ENCODE measurements around the gene TALDO1.

The TALDO1 gene

DNA sequence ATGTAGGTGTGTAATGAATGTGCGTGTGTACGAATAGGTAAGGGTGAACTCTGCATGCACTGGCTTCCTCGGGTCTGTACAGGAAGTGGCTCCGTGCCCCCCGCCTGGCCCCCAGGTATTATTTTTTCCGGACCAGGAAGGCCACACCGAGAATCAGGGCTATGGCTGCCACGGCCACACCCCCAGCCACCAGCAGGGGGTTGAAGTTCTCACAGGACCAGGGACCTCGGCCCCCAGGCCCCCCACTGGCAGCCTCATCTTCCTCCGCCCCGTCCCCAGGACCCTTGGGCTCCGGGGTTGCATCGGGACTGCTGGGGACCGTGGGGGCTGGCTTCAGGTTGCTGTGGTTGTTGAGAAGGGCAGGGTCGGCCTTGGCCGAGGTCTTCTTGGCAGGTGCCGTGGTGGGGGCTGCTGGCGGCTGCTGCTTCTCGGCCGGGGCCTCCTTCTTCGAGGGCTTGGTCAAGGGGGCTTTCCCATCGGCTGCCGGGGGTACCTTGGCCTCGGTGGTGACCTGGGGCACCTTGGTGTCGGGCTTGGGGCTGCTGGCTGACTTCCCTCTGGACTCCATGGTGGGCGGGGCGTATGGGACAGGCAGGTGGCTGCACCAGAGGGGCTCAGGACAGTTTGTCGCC, 40.9 kb downstream of the TALDO1 start:
- DNase-seq (ENCODE audit: low spot score), result no peak

DNA sequence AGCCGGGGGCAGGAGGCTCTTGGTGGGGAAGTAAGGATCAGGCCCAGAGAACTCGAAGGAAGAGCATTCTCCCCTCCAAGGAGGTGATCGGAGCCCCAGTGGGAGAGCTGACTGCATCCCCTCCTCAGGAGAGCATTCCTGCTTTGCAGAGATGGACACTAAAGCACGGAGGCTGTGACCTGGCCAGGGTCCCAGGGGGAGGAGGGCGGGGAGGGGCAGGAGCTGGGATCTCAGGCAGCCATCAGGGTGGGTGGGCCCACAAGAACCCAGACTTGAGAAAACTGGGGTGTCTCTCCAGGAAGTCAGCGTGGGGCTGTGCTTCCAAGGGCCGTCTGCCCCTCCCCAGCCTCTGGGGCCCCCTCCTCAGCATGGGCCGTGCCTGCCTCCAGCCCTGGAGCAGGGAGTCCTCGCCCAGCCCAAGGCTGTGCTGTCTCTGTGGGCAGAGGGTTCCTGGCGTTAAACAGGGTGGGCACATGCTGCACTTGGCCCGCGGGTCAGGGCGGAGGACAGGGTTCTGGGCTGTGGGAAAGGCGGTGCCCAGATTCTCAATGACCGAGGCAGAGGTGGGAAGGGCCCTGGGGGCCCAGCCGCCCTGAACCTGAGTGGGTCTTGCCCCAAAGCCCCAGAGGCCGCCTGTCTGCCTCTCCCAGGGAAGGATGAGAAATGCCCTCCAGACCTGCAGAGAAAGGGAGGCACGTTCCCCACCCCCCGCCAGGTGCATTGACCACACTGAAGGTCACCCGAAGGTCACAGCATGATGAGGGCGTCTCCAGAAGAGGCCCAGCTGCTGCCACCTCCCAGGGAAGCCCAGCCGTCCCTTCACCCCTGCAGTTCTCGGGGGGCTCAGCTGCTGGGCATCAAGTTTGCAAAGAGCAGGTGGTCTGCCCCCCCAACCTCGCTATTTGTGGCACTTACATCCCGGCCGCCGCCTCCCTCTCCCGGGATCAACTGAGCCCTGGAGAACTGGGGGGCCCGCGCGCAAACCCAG, 42.0 kb downstream of the TALDO1 start:
- no peak for DNase-seq (ENCODE audit: low spot score)

DNA sequence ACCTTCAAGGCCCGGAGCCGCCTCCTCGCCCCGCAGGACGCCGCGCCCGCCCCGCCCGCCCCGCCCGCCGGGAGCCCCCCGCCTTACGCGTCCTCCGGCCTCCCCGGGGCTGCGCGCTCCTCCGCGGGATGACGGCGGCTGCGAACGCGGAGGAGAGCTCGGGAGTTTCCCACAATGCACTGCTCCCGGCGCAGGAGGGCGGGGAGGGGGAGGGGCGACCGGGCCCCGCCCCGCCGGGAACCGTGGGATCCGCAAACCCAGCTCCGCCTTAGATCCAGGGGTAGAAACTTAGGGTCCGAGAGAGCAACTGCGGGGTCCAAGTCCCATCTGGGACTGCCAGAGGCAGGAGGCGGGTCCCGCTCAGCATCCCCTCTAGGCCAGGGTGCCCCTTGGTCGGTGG, 42.7 kb downstream of the TALDO1 start, which contains the start of gene CEND1:
Gene CEND1, minus strand, starts transcription at position 148 of the 400 bp plus-strand sequence. CDS start 1,514 bp downstream, outside the sequence.
- DNase-seq (ENCODE audit: low spot score), result peak; percentile 81

DNA sequence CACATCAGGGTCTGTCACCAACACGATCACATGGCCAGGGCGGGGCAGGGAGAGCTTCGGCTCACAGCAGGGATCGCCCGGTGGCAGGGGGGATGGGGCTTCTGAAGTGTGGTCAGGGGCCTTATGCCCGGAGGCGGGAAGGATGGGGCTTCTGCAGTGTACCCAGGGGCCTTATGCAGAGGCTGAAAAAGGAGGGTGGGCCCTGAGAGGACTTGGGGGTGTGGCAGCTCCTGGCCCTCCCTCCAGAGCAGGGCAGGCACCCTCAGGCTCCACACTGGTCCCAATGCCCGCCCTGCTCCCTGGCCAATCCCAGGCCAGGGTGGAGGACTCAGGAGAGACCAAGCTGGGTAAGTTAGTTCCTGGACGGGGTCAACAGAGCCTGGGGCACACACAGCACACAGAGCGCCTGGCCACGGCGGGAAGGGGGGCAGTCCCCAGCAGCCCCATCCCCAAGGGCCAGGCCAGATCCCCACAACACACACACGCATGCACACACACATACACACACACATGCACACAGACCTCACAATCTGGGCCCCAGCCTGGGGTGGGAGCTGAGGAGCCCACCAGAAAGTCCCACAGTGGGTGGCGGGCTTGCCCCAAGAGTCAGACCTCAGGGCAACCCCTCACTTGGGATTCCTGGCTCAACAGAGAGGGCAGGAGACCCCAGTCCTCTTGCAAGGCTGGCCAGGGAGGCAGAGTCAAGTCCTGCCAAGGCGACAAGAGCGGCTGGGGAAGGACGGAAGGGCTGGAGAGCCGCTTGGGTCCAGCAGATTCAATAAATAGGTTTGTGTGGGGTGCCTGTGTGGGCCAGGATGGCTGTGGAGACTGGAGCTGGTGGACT, 43.7 kb downstream of the TALDO1 start:
- no peak for DNase-seq (ENCODE audit: low spot score)

DNA sequence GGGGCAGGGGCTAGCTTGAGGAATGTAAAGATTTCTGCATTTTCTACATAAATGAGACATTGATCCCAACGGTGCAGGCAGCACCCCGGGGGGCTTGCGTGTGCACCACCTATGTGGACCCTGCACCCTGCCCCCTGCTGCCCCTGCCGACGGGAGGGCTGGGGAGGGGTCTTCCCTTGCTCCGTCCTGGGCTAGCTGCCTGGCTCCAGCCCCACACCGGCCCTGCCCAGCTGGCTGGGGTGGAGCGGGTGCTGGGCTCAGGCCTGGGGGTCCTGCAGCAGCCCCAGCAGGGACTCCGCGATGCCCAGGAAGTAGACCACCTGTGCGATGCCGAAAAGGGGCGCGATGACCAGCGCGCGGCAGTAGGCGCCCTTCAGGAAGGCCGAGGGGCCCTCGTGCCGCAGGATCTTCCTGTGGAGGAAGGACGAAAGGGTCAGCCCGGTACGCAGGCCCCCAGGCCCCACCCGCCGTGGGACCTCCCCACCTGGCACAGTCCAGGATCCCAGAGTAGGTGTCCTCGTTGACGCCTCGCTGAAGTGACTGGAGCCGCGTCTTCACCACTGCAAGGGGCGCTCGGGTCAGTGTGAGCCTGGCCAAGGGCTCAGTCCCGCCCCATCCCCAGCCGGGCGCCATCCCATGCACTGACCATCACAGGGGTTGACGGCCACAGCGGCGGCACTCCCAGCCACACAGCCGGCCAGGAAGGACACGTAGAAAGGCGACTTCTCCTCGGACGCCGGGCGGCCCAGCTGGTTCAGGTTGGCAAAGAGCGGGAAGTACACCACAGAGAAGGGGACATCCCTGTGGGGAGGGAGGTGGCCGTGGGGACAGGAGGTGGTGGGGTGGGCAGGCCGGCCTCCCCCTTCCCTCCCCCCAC, 44.6 kb downstream of the TALDO1 start:
- no peak for DNase-seq (ENCODE audit: low spot score)

DNA sequence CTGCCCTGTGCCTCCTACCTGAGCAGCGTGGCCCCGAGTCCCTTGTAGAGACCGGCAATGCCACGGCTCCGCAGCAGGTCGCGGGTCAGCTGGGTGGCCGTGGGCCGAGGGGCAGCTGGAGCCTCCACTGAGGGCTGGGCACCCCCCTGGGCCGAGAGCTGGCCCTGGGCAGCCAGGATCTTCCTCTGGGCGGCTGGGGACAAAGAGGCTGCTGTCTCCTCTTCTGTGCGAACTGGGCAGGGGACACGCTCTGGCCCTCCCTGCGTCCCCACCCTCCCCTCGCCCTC, 45.2 kb downstream of the TALDO1 start:
- DNase-seq (ENCODE audit: low spot score), result no peak

DNA sequence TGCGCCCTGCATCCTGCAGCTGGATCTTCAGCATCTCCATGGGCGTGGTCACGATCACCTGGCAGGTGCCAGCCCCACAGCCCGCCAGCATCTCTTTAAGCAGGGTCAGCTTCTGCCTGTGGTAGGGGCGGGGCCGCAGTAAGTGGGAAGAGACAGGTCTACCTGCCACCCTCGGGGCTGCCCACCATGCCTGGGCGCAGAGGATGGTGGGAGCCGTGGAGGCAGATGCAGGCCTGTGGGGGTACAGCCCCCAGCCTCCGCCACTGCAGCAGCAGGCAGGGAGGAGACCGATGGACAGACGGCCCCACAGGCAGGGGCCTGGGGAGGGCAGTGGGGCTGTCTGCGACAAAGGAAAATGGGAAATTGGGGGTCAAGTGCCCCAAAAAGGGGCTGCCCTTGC, 45.6 kb downstream of the TALDO1 start:
- DNase-seq (ENCODE audit: low spot score), result no peak

DNA sequence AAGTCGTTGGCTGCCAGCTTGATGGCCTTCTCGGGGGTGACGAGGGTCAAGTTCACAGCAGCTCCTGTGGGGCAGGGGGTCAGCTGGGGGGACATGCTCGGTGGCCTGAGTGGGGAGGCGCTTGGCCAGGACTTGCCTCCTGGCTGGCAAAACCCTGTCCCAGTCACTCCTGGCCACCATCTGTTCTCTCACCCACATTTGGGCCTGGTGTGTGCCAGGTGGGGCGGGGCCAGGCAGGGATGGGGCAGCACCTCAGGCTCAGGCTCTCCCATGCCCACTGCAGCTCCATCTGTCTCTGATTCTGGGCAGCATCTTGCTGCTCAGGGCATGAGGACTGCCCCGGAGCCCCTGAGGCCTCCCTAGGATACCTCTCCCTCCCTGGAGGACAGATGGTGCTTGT, 46.3 kb downstream of the TALDO1 start:
- DNase-seq (ENCODE audit: low spot score), result peak; percentile 71

DNA sequence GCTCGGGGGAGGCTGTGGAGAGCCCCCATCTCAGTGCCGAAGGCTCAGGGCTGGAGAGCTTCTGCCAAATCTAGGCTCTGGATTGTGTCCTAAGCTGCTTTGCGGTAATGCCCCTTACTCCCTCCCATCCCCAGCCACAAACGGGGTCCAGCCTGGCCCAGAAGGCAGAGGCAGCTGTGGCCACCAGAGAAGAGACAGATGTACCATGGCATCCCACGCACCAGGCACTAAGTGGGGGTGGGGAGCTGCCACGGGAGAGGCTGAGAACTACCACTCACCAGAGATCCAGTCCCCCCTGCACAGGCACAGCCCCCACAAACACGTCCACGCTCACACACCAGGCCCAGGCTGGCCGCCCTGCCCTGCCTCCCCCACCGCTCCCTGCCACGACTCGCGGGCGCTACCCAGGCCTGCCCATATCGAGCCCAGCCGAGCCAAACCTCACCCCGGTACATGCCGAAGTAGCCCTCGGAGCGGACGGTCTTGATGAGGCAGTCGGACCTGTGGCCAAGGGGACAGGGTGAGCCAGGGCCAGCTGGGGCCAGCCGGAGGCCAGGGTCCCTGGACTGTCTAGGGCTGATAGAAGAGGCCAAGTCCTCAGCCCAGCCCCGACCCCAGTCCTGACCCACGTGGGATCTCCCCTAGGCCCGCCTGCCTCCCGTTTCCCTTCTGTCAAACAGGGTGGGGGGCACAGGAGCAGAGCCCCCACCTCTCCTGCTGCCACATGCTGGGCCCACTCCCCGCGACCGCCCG, 46.9 kb downstream of the TALDO1 start:
- no peak for DNase-seq (ENCODE audit: low spot score)

DNA sequence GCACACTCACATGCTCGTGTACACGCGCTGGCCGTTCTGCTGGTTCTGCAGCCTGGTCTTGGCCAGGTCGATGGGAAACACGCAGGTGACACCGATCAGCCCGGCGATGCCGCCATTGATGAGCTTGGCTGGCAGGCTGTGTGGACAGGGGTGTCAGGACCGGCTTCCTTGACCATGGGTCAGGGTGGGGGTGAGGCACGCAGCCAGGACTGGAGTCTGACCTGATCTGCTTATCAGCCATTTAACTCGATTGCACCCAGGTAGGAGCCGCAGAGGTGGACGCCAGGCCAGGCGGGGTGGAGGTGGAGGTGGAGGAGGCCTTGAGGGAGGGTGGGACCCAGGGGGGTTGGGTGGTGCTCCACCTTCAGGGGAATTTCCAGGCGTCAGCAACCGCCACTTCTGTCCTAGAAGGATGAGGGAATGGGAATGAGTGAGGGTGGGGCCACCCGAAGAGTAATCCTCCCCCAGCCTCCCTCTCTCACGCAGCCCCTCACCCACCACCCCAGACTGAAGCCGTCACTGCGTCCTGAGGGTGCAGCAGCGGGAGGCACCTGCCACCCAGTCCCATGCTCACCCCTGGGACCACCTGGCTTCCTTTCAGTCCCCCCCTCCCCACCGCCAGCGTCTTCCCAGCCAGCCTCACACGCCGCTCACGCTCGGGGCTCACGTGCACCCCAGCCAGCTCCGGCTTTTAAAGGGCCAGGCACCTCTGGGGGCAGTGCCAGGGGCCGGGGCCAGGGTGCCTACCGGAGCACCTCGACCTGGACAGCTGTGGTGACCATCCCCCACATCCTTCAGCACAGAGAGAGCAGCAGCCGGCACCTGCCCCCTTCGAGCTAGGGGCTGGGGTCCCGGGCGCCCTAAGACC, 47.7 kb downstream of the TALDO1 start:
- DNase-seq (ENCODE audit: low spot score), result peak; percentile 79

DNA sequence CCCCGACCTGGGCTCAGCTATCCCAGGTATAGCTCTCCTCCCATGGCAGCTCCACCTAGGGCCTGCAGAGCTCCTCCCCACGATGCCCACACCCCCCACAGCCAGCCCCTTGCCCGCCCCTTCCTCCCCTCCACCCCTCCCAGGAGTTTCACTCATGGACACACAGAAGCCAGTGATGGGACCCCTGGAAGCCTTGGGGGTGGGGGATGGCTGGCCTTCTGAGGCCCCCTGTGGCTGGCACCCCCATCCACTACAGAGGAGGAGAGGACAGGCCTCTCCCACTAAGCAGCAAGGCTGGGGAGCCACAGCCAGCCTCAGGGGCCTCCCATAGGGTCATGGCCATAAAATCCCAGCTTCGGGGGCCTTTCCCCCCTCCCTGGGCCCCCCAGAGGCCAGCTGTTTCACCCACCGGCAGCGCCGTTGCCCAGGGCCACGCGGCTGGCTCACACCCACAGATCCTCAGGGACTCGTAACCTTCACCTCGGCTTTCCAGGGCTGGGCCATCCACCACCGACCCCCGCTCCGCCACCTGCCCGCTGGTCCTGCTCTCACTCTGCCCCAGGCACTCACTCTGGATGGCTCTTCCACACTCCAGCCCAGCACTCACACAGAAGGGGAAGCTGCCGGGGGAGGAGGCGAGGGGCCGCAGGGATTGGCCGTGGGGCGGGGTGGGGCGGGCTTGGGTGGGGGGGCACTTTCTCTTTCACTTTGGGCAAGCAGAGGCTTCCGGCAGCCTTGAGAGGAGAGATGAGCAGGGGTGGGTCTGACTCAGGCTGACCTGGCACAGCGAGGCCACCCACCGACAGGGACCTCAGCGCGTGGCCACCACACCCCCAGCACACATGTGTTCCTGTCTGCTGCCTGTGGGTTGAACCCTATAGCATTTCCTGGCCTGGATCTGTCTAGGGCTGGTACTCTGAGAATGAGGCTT, 48.6 kb downstream of the TALDO1 start:
- peak; percentile 78 for DNase-seq (ENCODE audit: low spot score)

DNA sequence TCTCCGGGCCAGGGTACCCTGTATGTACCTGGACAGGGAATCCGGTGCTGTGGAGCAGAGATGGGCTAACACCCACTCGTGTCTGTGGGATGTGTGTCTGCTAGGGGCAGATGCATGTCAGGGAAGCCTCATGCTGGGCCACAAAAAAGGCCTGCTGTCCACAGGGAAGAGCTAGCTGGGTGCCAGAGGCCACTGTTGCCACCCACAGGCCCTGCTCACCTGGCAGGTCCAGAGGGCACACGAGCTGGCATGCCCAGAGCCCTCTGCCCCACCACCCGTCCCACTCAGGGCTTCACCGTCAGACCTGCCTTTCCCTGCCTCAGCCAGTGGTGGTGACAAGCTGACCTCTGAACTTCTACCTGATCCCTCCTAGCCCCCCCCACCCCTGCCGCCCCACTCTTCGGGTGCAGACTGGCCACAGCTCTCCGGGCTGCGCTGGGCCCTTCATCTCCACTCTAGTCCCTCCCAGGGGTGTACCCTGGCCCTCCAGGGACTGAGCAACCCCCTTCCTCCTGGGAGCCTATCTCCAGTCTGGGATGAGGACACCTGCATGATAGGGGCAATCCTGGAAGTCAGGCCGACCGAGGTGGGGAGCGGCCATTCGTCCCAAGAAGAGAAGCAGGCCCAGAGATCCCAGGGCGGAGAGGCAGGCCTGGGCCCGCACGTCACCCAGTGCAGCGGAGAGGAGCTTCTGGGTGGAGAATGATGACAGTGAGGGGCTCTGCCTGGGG, 49.5 kb downstream of the TALDO1 start:
- no peak for DNase-seq (ENCODE audit: low spot score)

DNA sequence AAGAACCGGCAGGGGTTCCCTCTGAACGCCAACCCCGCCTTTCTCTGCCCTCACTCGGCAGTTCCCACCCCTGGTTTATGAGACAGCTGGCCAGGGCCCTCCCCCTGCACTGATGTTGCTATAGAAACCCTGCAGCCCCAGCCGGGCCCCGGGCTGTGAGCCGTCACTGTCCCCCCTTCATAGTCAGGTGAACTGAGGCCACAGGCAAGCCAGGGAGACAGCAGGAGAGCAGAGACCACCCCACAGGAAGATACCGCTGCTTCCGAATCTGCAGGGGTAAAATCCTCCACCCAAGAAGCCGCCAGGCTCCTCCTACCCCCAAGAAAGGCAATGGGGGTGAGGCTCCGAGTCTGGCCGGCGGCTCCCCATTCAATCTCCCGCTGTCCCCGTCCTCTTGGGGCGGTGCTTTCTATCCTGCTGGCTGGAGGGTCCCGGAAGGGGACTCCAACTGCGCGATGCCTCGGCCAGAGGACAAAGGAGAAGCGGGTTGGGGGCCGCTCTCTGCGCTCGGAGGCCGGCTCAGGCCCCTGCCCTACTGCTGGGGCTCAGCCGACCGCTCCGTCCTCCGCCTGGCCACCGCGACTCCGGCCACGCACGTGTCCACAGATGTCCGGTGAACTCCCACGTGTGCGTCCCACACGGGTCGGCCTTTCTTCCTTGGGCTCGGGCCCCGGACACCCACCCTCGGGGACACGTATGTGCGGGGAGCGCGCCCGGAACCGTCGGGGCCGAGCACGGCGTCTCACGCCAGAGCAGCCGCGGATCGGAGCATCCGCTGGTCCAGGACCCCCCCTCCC, 50.2 kb downstream of the TALDO1 start:
- DNase-seq (ENCODE audit: low spot score), result peak; percentile 87

DNA sequence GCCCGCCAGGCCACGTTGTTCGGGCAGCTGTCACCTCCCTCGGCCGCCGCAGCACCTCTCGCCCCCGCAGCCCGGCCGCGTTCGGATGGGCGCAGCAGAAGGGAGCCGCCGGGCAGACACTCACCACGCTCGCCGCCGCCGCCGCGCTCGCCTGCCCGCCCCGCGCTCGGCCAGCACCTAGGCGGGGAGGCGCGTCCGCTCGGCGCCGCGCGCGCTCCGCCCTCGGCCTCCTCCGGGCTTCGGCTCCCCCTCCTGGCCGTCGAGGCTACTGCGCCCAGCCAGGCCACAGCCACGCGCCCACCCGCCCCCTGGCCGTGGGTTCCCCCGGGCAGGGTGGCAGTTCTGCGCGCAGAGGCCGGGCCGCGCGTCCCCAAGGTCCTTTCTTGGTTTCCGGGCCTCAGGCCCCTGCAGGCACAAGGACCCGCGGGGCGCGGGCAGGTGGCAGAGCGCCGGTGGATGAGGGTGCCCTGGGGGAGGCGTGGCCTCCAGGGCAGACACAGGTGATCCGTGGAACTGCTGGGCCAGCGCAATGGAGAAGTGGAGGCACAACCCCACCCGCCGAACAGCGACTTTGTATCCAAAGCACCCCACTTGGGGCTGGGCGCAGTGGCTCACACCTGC, 50.9 kb downstream of the TALDO1 start, which contains the start of gene SLC25A22:
Gene SLC25A22, minus strand, starts transcription at position 189 of the 621 bp plus-strand sequence. CDS start 3,275 bp downstream, outside the sequence.
- DNase-seq (ENCODE audit: low spot score), result peak; percentile 93

DNA sequence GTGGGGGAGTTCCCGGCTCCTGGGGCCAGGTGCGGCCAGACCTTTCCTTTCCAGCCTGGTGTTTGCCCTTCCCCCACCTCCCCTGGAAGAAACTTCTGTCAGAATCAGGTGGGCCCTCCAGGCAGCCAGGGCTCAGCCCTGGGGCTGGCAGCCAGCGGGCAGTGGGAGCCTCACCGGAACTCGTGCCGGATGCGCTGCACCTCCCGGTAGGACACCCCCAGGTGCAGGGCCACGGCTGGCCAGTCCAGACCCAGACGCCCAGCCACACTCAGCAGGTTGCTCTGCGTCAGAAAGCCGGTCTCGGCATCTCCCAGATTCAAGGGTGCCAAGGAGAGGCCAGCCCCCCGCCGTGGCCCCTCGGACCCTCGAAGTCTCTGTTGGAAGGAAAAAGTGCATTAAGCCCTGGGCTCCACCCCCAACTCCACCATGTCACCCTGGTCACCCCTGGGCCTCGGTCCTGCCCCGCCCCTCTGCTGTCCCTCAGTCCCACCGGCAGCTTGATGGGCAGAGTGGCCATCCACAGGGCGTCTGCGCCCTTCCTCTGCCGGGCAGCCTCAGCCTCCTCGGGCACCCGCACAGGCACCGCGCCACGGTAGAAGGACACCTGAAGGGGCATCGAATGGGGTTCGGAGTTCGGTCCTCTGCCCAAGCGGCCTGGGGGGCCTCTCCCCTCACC, 52.5 kb downstream of the TALDO1 start:
- DNase-seq (ENCODE audit: low spot score), result no peak

DNA sequence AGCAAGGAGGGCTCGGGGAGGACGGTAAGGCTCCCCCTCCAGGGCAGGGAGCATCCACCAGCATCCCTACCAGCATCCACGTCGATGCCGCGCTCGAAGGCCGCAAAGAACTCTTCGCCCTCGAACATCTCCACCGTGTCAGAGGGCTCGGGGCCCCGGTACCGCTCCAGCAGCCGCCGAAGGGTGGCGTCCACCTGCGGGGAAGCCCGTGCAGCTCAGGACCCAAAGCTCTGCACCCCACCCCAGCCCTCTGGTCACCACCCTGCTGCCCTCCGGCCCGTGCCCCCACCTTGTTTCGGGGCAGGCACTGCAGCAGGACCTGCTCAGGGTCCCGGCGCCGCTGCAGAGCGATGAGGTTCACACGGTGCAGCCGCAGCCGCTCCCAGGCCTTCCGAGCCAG, 53.2 kb downstream of the TALDO1 start:
- DNase-seq (ENCODE audit: low spot score), result no peak
